HepG2 (cell line): ENCODE data around the gene EIF6. TPM values are rescaled to one million over a fixed set of nuclear protein-coding genes. Genes with fewer than 3 reads are reported as not detected.

Source experiments
- BCL3 ChIP-seq: sonication (generic); formaldehyde crosslinking; IDR thresholded peaks from 2 replicates; pipeline ENCODE4 v1.5.1; 2020; ENCODE audit warnings: mild to moderate bottlenecking, missing genetic modification reagents, moderate library complexity
- DZIP1 ChIP-seq: sonication (generic); formaldehyde crosslinking; IDR thresholded peaks from 2 replicates; pipeline ENCODE4 v1.5.0; 2020; ENCODE audit warnings: mild to moderate bottlenecking, missing genetic modification reagents
- RORA ChIP-seq: sonication (generic); formaldehyde crosslinking; IDR thresholded peaks from 2 replicates; pipeline ENCODE4 v1.5.0; 2020; ENCODE audit warnings: mild to moderate bottlenecking, missing genetic modification reagents, moderate library complexity
- ZNF138 ChIP-seq: sonication (generic); formaldehyde crosslinking; IDR thresholded peaks from 2 replicates; pipeline ENCODE4 v1.5.0; 2020; ENCODE audit warnings: mild to moderate bottlenecking, low read depth, missing genetic modification reagents
- ZNF749 ChIP-seq: sonication (generic); formaldehyde crosslinking; IDR thresholded peaks from 2 replicates; pipeline ENCODE4 v1.8.0; 2022; ENCODE audit warnings: mild to moderate bottlenecking, missing genetic modification reagents, moderate library complexity, borderline replicate concordance
- ZNF768 ChIP-seq: sonication (generic); formaldehyde crosslinking; IDR thresholded peaks from 2 replicates; pipeline ENCODE4 v1.4.0; 2020; ENCODE audit warnings: missing genetic modification reagents
- polyA plus RNA-seq, 8 experiments: library from polyadenylated mRNA; depleted of rRNA in 3 of 8; stranded (reverse) in 7 of 8; unstranded in 1 of 8; fragments of >200 nt; fragmentation: Illumina TruSeq in 4 of 8; extraction: Trizol in 4 of 8; gene quantifications; 2 replicates each; pipeline versions ENCODE4 v1.2.1 to v1.2.3, GENCODE V29; 2011 to 2016; ENCODE audit warnings: low read depth in 4 of 8, missing spikeins in 1 of 8, mixed read lengths in 1 of 8; ENCODE audit not compliant: insufficient read depth in 1 of 8
- total RNA-seq, 5 experiments: library from RNA; depleted of rRNA; stranded (reverse); fragments of >200 nt; fragmentation: Illumina TruSeq; extraction: Trizol; gene quantifications; 2 replicates each; pipeline ENCODE4 v1.2.3, GENCODE V29; 2016; ENCODE audit warnings: low read depth in 1 of 5
- TF ChIP-seq, protein P1 (sequence below): sonication (generic); formaldehyde crosslinking; IDR thresholded peaks from 2 replicates; pipeline ENCODE4 v1.4.0; 2020; ENCODE audit warnings: missing genetic modification reagents, borderline replicate concordance

EIF6 gene
- total and polyA plus RNA-seq, 2 of the 13 experiments (the other 11 are each of a cell fraction or from before 2014, with no cell fraction given), result 462 to 466 TPM

DNA sequence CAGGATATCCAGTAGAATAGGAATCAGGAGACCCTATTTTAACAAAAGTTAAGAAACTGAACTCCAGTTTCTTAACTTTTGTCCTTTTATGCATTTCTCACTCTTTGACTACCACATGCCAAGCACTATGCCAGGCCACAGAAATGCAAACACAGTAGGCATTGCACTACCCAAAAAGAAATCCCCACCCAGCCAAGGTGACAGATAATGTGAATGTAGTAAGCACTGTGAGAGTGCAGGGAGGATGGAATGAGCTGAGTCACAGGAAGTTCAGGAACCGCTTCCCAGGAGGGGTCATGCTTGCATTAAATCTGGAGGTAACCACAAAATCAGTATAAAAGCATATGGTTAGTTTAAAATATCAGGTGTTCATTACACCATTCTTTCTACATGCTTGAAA lies 27.7 kb upstream of the EIF6 start (continued):
- TF ChIP-seq, protein P1, sequence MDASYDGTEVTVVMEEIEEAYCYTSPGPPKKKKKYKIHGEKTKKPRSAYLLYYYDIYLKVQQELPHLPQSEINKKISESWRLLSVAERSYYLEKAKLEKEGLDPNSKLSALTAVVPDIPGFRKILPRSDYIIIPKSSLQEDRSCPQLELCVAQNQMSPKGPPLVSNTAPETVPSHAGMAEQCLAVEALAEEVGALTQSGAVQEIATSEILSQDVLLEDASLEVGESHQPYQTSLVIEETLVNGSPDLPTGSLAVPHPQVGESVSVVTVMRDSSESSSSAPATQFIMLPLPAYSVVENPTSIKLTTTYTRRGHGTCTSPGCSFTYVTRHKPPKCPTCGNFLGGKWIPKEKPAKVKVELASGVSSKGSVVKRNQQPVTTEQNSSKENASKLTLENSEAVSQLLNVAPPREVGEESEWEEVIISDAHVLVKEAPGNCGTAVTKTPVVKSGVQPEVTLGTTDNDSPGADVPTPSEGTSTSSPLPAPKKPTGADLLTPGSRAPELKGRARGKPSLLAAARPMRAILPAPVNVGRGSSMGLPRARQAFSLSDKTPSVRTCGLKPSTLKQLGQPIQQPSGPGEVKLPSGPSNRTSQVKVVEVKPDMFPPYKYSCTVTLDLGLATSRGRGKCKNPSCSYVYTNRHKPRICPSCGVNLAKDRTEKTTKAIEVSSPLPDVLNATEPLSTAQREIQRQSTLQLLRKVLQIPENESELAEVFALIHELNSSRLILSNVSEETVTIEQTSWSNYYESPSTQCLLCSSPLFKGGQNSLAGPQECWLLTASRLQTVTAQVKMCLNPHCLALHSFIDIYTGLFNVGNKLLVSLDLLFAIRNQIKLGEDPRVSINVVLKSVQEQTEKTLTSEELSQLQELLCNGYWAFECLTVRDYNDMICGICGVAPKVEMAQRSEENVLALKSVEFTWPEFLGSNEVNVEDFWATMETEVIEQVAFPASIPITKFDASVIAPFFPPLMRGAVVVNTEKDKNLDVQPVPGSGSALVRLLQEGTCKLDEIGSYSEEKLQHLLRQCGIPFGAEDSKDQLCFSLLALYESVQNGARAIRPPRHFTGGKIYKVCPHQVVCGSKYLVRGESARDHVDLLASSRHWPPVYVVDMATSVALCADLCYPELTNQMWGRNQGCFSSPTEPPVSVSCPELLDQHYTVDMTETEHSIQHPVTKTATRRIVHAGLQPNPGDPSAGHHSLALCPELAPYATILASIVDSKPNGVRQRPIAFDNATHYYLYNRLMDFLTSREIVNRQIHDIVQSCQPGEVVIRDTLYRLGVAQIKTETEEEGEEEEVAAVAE (CRISPR knock-in tag), result no peak
- TF ChIP-seq DZIP1 (no peak), ZNF138 (CRISPR knock-in tag) (no peak), ZNF768 (CRISPR knock-in tag) (no peak), BCL3 (CRISPR knock-in tag) (no peak), RORA (CRISPR knock-in tag) (no peak), ZNF749 (CRISPR knock-in tag) (no peak)
- TF ChIP-seq, all 625 proteins: peak for 10
